SU-DHL-6 (cell line): ENCODE measurements around the gene CDK11A.
"Not testable (repeated sequence)": the region's sequence is repeated elsewhere in the genome, so short reads cannot be mapped to it uniquely, and the experiment has no call there.

Experiments
- CTCF ChIP-seq: fragments of 200-600 bp; sonication (generic); IDR thresholded peaks from one replicate; pipeline ENCODE4 v1.5.1; 2017; ENCODE audit warnings: antibody characterized with exemption, mild to moderate bottlenecking, low read length, moderate library complexity; ENCODE audit not compliant: insufficient read depth, poor library complexity, severe bottlenecking
- EZH2phosphoT487 ChIP-seq: fragments of 200-600 bp; sonication (generic), shearing (Covaris generic); conservative IDR thresholded peaks from 2 replicates; pipeline ENCODE4 v1.6.1; 2018; ENCODE audit warnings: mild to moderate bottlenecking, antibody characterized with exemption, low read length, moderate library complexity, mixed read lengths

- TF ChIP-seq CTCF, EZH2phosphoT487: not testable (repeated sequence)
Observed at GRCh38 chr1:1658583-1659549, 65.3 kb downstream of the CDK11A start, which contains the start of gene CDK11B.
